ENCODE results near the gene MECR. TPM values are rescaled to one million over a fixed set of nuclear protein-coding genes. Genes with fewer than 3 reads are reported as not detected.

MECR gene
- total RNA-seq, 1 experiment from 2014 or later, result 26.5 TPM

DNA sequence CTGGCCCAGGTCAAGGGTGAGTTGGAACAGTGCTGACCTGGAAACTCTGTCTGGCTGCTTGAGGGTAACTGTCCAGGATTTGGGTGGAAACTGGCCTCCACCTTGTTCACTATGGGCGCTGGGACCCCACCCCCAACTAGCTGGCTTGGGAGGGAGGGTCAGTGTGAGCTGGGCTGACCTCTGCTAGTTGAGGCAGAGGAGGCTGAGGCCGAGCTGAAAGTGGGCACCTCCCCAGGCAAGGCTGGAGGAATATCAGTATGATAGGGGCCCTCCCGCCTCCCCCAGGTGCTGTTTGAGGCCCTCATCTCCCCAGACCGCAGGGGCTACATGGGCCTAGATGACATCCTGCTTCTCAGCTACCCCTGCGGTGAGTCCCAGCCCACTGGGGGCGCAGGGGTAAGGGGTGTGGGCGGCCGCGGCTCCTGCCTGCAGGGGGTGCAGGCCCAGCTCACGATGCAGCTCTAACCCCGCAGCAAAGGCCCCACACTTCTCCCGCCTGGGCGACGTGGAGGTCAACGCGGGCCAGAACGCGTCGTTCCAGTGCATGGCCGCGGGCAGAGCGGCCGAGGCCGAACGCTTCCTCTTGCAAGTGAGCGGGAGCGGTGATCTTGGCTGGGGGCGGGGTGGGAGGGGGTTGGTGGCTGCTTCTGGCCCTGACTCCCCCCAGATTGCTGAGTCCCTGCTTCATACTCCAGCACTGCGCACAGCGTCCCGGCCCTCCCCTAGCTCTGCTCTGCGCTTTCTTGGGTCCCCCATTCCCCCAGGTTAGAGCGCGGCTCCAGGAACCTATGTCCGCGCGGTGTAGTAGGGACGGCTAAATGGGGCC is 28.5 kb upstream of the MECR start:
- no peaks in the 10 kb centered on the region for H3K36me3 ChIP-seq
- no peaks in the 10 kb centered on the region for H3K9me3 ChIP-seq
- no peaks in the 10 kb centered on the region for H3K27me3 ChIP-seq
- no peak for DNase-seq
- no peak overlapping the region for H3K4me3 ChIP-seq

DNA sequence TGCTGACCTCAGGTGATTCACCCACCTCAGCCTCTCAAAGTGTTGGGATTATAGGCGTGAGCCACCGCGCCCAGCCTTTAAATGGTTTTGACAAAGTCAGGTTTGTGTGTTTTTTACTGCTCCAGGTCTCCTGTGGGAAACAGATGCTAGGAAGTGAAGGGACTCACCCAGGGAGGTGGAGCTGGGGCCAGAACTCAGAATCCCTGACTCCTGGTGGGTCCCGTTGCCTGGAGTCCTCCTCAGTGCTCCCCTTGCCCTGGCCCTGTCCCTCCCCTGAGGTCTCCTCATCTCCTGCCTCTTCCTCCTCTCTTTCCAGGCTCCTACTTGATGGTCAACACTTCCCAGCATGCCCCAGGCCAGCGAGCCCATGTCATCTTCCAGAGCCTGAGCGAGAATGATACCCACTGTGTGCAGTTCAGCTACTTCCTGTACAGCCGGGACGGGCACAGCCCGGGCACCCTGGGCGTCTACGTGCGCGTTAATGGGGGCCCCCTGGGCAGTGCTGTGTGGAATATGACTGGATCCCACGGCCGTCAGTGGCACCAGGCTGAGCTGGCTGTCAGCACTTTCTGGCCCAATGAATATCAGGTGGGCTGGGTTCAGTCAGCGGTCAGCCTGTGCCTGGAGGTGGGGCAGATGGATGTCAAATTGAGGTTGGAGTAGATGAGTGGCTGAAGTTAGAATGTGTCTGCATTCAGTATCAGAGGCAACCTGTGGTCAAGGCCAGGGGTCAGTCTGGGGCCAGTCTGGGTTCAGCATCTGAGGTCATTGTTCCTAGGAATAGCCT is 27.6 kb upstream of the MECR start:
- Histone ChIP-seq H3K9me3 (no peaks in the 10 kb centered on the region), H3K4me3 (no peak overlapping the region), H3K27me3 (no peaks in the 10 kb centered on the region), H3K36me3 (no peaks in the 10 kb centered on the region)
- DNase-seq, result no peak

DNA sequence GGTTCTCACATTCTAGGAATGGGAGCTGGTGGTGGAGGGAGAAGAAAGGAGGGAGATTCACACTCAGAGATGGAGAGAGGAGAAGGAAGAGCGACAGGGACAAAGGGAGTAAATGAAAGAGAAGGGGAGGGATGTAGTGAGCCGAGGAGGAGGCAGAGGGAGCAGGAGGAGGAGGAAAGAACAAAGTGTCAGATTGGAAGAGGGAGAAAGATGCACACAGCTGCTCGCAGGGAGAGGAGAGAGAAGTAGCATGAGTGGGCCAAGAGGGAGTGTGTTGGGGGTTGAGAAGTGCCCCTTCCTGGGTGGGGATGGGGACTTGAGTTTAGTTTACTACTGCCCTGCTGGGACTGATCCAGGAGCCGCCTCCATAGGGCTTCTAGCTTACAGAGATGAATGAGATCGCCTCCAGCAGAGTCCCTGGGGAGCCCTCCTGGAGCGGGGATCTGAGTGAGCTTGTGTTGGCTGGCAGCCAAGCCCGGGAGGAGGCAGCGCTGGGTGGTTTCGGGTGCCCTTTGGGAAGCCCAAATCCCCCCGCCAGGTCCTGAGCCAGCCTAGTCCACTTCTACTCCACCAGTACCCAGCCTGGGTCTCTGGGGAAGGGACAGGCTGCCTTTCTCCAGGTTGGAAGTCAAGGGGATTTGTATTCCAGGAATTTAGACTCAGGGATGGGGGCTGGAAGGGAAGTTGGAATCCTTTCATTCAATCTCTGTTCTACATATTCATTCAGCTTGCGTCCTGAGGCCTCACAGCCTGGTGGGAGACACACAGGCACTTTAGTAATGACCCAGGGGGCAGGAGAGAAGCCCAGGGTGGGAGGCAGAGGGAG is 26.5 kb upstream of the MECR start:
- no peaks in the 10 kb centered on the region for H3K36me3 ChIP-seq
- H3K27me3 ChIP-seq, result no peaks in the 10 kb centered on the region
- DNase-seq, result peak; percentile 70
- H3K9me3 ChIP-seq, result no peaks in the 10 kb centered on the region
- no peak overlapping the region for H3K4me3 ChIP-seq

DNA sequence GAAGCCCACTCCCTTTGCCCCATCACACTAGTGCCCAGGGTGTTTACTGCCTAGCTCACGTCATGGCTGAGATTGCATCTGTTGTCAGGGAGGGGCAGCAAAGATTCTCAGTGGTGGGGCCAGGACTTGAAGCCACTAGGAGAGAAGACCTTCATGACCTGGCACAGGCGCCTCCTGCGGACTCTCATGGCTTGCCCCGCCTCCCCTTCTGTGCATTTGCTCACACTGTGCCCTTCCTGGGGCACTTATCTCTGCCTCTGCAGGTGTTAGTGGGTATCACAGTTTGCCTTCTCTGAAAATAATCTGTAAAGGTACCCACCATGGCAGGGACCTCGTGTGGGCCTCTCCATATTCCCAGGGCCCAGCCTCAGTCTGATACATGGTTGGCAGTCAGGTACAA is 25.7 kb upstream of the MECR start:
- H3K9me3 ChIP-seq, result no peaks in the 10 kb centered on the region
- H3K36me3 ChIP-seq, result no peaks in the 10 kb centered on the region
- no peaks in the 10 kb centered on the region for H3K27me3 ChIP-seq
- DNase-seq, result no peak
- H3K4me3 ChIP-seq, result no peak overlapping the region

DNA sequence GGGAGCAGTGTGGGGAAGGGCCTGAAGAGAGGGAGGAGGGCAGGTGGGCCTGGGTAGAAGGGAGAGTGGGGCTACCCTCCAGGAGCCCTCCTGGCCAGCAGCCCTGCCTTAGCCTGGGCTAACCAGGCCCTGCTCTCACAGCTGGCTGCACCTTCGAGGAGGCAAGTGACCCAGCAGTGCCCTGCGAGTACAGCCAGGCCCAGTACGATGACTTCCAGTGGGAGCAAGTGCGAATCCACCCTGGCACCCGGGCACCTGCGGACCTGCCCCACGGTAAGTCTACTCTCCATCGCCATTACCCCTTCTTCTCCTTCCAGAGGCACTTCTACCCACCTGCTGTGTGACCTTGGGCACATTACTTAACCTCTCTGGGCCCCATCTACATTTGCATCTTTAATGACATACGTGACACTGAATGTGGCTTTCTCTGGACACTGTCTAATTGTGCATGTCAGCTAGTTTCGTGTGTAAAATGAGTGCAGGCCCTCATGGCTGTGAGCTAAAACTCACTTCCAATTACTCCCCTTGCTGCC is 24.5 kb upstream of the MECR start:
- H3K27me3 ChIP-seq, result no peaks in the 10 kb centered on the region
- no peaks in the 10 kb centered on the region for H3K9me3 ChIP-seq
- H3K4me3 ChIP-seq, result no peak overlapping the region
- no peak for DNase-seq
- no peaks in the 10 kb centered on the region for H3K36me3 ChIP-seq

DNA sequence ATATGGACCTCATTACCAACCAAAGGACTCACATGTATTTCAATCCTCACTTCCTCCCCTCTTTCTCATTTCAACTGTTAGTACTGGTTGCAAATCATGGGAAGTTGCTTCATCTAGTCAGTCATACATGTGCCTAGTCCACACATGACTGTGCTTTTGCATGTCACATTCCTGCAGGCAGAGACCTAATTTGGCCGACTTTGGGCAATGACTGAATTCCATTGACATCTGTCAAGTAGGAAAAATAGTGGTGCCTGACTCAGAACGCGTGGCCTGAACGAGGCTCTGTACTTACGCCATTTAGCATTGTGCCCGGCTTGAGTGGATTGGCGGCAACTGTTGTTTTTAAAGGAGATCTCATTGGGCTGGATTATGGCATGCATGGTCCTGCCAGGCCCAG is 23.6 kb upstream of the MECR start:
- Histone ChIP-seq H3K4me3 (no peak overlapping the region), H3K36me3 (no peaks in the 10 kb centered on the region), H3K27me3 (no peaks in the 10 kb centered on the region), H3K9me3 (no peaks in the 10 kb centered on the region)
- no peak for DNase-seq

DNA sequence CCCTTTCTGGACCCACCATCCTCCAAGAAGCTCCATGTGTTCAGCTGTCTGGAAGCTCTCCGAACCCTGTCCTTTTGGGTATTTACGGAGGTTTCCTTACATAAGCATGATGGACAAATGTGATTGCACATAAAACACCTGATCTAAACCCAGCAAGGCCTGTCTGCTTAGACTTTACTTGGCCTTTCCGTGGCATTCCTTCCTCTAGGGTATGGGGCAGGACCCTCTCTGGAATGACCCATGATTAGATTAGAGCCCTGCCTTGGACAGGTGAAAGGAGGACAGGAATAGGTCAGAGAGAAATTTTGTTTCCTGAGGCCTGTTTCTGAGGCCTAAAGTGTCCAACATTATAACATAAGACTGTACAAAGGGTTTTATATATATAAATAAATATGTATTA is 22.4 kb upstream of the MECR start:
- H3K9me3 ChIP-seq, result no peaks in the 10 kb centered on the region
- no peaks in the 10 kb centered on the region for H3K36me3 ChIP-seq
- no peak overlapping the region for H3K4me3 ChIP-seq
- no peaks in the 10 kb centered on the region for H3K27me3 ChIP-seq
- no peak for DNase-seq

DNA sequence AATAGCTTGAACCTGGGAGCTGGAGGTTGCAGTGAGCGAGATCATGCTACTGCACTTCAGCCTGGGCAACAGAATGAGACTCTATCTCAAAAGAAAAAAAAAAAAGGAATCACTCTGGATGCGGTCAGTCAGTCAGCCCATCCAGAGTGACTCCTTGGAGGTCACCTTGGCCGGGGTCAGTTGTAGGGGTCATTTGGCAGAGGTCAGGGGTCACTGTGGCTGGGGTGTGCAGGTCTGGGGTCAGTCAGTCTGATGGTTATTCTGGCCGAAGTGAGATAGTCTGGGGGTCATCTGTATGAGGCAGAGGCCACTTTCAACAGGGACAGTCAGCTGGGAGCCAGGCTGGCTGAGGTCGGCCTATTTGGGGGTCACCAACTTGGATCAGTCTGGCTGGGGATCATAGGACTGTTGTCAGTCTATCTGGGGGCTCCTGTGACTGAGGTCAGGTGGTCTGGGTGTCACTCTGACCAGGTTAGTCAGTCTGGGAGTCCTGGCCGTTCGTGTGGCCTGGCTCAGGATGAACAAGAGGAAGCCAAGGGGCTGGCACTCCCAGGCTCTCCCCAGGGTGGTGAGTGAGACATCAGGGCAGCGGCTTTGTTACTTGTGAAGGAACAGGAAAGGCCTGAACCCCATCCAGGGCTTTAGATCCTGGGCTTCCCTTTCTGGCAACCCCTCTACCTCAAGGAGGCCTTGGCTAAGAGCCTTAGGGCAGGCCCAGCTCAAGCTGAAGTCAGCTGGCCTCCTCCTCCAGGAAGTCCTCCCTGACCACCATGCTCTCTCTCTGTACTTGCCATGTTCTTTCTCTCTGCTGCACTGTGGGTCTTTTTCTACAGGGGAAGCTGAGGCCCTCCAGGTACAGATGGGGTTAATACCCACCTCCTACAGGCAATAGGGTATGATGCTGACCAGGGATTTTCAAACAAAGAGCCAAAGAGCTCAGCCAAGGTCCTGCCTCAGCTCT is 20.7 kb upstream of the MECR start:
- no peak overlapping the region for H3K4me3 ChIP-seq
- no peaks in the 10 kb centered on the region for H3K27me3 ChIP-seq
- peak; percentile 53 for DNase-seq
- H3K9me3 ChIP-seq, result no peaks in the 10 kb centered on the region
- no peaks in the 10 kb centered on the region for H3K36me3 ChIP-seq

DNA sequence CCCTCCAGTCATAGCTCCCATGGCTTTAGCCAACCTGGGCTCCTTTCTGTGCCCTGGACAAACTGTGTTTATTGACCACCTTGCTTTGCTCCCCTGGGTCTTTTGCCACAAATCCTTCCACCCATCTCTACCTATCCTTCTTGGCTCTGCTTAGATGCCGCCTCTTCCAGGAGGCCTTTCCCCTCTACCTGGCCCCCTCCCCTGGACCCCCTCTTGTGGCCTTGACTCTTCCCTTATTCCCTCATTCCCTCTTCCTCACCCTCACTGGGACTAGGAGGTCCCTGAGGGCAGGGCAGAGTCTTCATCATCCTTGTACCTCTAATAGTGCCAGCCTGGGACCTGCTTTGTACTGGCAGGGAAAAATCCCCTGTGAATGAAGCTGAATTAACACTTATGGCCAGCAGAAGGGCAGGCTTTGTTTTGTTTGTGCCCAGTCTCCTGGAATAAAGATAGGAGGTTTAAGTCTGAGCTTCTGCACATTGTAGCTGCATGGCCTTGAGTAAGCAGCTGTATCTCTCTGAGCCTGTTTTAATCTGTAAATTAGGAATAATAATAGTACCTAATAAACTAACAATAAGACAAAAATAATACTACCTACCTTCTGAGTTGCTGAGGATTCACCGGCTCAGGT is 19.3 kb upstream of the MECR start:
- no peaks in the 10 kb centered on the region for H3K9me3 ChIP-seq
- no peaks in the 10 kb centered on the region for H3K27me3 ChIP-seq
- H3K36me3 ChIP-seq, result no peaks in the 10 kb centered on the region
- no peak for DNase-seq
- no peak overlapping the region for H3K4me3 ChIP-seq

DNA sequence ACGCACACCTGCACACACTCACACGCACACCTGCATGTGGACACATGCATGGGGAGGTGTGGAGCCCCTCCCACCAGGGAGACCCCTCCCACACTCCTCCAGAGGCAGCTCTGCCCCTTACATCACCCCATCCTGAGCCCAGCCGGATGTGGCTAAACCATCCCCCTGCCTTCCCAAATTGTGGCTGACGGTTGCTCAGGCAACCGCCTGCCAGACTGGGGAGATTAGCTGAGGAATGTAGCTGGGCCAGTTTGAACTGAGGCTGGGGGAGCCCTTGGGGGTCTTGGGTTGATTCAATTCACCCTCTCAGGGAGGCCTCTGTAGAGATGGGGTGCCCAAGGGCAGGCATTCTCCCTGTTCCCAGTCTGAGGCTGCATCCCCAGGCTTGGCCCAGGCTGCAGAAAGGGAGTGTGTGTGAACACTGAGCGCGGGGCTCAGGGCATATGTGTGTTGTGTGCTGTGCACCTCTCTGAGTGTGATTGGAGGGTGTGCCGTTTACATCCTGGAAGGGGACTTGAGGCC is 18.5 kb upstream of the MECR start:
- DNase-seq, result no peak
- H3K9me3 ChIP-seq, result no peaks in the 10 kb centered on the region
- no peaks in the 10 kb centered on the region for H3K36me3 ChIP-seq
- H3K27me3 ChIP-seq, result no peaks in the 10 kb centered on the region
- no peak overlapping the region for H3K4me3 ChIP-seq

DNA sequence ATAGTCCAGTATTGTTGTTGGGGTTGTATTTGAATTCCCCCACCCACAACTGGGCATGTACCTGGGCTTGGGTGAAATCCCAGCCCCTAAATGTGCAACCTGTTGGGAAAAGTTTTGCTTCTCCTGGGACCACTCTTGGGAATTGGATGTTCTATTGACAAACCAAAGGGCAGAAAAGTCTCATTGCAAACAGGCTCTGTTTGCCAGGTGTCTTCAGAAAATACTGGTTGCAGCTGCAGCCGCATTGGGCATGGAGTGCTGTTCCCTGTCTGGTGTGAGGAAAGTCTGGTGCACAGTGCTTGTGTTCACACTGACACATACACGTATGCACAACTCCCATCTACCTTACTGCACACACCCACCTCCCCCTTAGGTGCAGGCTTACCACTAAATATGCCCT is 17.7 kb upstream of the MECR start:
- H3K27me3 ChIP-seq, result no peaks in the 10 kb centered on the region
- no peaks in the 10 kb centered on the region for H3K9me3 ChIP-seq
- H3K4me3 ChIP-seq, result no peak overlapping the region
- DNase-seq, result no peak
- H3K36me3 ChIP-seq, result no peaks in the 10 kb centered on the region

DNA sequence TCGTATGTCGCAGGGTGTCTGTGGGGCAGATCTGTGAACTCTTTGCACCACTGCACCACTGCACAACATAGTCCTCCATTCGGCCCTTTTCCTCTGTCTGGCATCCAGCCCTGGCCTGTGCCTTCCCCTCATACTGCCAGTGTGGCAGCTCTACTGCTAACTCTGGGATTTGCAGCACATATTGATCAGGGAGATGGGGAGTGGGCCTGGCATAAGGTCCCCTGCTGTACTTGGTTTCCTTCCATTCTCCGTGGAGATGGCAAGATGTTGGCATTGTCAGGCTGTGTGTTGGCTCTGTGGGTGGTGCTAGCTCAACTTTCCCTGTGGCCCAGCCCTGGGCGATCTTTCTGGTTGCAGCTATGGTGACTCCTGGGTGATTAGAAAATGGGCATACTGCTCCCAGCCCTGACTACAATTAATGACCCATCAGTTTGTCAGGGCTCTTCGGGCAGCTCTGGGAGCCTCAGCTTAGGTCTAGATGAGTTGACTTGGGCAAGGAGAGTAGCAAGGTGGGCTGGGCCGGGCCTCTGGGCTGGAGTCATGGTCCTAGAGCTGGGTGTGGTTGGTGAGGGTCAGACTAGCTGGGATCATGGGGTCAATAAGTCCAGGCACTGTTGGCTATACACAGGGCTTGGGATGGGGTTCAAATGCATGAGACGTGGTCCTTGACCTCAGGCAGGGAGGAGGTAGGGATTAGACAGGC is 17.0 kb upstream of the MECR start:
- H3K36me3 ChIP-seq, result no peaks in the 10 kb centered on the region
- no peaks in the 10 kb centered on the region for H3K9me3 ChIP-seq
- H3K4me3 ChIP-seq, result no peak overlapping the region
- H3K27me3 ChIP-seq, result no peaks in the 10 kb centered on the region
- DNase-seq, result no peak

DNA sequence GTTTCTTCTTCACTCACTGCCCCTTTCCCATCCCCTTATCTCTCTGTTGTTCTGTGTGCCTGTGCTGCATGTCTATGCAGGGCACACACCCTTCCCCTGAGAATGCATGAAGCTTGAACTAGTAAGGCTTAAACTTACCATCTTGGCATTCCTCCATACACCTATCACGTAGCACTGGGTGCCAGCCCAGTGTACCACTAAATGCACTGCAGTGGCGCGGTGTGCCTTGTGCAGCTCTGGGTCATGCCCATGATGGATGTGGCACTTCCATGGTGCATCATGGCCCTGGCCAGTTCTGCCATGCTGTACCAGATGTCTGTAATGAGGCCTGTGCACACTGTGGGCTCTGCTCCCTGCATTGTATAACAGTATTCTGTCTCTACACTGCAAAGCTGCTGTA is 16.3 kb upstream of the MECR start:
- Histone ChIP-seq H3K9me3 (no peaks in the 10 kb centered on the region), H3K4me3 (no peak overlapping the region), H3K27me3 (no peaks in the 10 kb centered on the region), H3K36me3 (no peaks in the 10 kb centered on the region)
- DNase-seq, result no peak

DNA sequence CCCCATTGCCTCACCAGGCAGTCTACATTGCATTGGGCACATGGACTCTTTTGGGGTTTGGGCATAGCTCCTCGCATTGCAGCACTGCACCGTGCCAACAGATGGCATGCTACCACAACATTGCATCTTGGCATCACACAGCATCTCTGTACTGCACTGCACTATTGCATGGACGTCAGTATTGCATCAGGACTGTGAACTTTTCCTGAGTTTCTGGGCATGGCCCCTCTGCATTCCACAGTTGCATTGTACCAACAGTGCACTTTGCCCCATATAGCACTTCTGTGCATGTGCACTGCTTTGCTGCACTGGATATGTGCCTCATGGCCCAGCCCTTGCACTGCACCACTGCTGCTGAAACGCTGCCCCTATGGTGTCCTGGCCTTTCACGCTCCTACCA is 15.1 kb upstream of the MECR start:
- Histone ChIP-seq H3K4me3 (no peak overlapping the region), H3K36me3 (no peaks in the 10 kb centered on the region), H3K9me3 (no peaks in the 10 kb centered on the region), H3K27me3 (no peaks in the 10 kb centered on the region)
- DNase-seq, result peak; percentile 32

DNA sequence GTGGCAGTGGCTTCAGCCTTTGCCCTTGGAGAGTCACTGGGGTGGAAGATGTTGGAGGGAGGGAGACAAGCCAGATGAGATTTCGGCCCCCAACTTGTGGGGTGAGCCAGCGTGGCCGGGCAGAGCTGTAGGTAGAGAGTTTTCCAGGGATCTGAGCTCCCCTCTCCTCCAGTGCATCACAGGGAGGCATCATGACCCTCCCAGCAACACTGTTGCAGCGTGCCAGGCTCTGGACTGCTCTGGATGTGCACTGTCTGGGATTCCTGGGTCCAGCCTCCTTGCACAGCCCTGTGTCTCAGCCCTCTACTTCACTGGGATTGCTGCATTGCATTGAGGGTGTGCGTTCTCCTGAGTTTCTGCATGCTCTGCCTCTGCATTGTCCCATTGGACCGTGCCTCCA is 14.5 kb upstream of the MECR start:
- no peaks in the 10 kb centered on the region for H3K27me3 ChIP-seq
- H3K9me3 ChIP-seq, result no peaks in the 10 kb centered on the region
- DNase-seq, result no peak
- no peak overlapping the region for H3K4me3 ChIP-seq
- no peaks in the 10 kb centered on the region for H3K36me3 ChIP-seq
